ENCODE results near the gene DAAM2.

The DAAM2 gene

GRCh38 chr6:39912446-39912845, 120.3 kb downstream of the DAAM2 start:
- FAIRE-seq, result no peak

DNA sequence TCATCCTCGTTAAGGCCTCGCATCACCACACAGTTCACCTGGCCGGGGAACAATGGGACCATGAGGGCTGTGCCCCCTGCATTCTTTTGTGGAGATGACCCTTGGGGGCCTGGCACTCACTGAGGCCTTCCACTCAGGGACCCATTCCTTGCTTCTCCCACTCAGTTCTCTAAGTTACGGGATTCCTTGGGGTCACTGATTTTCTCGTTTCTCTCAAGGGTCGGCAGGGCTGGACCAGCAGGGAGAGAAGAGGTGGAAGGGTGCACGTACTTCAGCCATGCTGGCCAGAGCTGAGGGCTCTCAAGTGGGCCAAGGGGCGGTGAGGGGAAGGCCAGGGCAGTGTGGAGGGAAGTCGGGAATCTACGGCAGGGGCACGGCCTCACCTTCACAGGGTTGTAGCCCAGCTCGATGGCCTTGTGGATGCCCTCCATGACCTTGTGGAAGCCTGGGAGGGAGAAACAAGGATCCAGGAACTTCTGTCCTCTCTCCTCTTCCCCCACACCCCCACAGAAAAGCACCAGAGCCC, 121.3 kb downstream of the DAAM2 start:
- FAIRE-seq, result no peak

GRCh38 chr6:39914239-39914638, 122.1 kb downstream of the DAAM2 start:
- FAIRE-seq, result no peak

GRCh38 chr6:39915866-39916265, 123.7 kb downstream of the DAAM2 start:
- FAIRE-seq, result no peak

- FAIRE-seq, result no peak
These were observed 125.2 kb downstream of the DAAM2 start for GRCh38 chr6:39917329-39917728.

DNA sequence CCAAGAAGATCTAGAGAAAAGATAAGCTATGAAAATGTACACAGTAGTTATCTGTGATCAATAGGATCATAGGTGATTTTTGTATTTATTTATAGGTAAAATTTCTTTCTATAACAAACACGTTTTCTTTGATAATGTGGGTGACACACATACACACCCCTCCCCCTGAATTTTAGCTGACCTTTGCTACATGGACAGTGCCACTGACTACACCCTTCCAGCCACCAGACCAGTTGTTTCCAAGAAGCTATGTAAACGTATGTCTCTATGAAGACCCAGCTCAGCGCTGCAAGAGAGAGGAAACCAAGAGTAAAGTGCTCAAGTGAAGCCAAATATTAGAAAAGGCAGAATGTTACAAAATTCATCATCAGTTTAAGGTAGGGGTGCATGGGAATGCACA, 125.8 kb downstream of the DAAM2 start:
- FAIRE-seq, result no peak

DNA sequence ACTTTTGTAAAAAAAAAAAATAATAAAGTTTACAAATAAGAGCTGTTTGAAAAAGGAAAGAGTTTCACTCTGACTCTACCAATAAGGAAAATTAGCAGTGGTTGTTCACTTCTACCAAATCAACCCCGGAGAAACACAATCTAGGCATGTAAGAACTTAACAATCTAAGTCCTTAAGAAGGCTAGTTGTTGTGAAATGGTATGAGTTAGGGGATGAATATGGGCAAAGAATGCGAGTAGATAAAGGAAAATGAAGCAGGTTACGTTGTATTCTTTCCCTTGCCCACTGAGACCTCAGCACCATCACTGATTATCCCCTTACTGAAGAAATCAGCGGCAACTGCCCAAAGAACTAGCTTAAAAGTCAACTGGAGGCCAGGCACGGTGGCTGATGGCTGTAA, 126.7 kb downstream of the DAAM2 start:
- FAIRE-seq, result no peak

- no peak for FAIRE-seq
These were observed 128.0 kb downstream of the DAAM2 start for GRCh38 chr6:39920157-39920556.

GRCh38 chr6:39922821-39923220, 130.6 kb downstream of the DAAM2 start:
- no peak for FAIRE-seq

DNA sequence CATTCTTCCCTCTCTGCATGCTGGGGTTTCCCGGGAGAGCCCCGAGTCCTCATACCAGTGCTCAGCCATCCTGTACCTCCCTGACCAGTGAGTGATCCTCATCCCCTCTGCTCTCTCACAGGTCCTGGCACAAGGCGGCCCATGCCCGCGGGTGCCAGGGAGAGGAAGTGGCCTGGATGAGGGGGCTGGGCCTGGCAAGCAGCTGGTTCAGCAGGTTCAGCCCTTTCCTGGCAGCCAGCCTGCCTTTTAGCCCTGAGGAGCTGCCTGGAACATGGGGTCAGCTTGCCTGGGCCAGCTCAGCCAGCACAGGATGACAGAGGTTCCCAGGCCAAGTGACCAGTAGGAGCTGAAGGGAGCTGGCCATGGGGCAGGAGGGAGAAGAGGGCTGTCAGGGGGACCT, 131.2 kb downstream of the DAAM2 start:
- no peak for FAIRE-seq

- FAIRE-seq, result no peak
These were observed 131.7 kb downstream of the DAAM2 start for GRCh38 chr6:39923861-39924260.

GRCh38 chr6:39924283-39924682, 132.1 kb downstream of the DAAM2 start:
- FAIRE-seq, result no peak

DNA sequence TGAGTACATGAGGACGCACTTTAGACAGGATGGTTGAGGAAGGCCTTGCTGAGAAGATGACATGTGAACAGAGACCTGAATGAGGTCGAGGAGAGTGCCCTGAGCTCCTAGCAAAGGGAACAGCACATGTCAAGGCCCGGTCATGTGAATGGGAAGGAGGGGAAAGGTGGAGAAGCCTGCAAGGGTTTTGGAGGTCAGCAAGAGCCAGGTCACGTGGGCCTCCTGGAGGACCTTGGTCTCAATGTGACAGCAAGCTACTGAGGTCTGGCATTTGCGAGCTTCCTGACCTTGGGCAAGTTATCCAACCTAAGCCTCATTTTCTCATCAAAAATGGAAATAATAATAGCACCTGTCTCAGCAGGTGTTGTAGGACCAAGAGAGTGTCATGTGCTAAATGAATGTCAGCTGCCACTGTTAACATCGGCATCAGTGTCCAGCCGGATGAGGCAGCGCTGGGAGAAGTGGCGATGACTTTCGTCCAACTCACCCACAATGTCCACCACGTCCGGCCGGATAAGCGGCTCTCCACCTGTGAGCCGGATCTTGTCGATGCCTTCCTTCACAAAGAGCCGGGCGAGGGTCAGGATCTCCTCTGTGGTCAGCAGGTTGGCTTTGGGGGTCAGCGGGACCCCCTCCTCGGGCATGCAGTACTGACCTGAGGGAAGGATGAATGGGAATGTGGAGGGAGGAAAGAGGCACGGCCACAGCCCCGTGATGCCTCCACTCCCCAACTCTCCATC, 133.2 kb downstream of the DAAM2 start:
- no peak for FAIRE-seq

- FAIRE-seq, result no peak
These were observed 133.7 kb downstream of the DAAM2 start for GRCh38 chr6:39925931-39926290.

GRCh38 chr6:39926668-39927067, 134.5 kb downstream of the DAAM2 start:
- FAIRE-seq, result no peak

DNA sequence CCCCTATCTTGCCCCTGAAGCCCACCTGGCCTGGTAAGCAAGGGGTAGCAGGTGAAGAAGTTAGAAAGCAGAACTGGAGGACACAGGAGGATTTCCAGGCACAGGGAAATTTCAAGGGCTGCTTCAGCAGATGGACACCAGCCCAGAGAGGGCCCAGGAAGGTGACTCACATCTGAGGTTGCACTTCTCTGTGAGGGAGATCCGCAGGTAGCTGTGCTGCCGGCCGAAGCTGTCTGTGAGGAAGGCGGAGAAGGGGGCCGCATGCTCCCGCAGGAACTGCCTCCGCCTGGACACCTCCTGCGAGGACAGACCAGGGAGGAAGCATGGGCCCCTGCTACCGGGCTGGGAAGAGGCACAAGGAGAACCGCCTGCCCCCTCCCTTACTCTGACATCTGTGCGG, 135.0 kb downstream of the DAAM2 start:
- FAIRE-seq, result no peak

- no peak for FAIRE-seq
These were observed 137.0 kb downstream of the DAAM2 start for GRCh38 chr6:39929039-39929732.

DNA sequence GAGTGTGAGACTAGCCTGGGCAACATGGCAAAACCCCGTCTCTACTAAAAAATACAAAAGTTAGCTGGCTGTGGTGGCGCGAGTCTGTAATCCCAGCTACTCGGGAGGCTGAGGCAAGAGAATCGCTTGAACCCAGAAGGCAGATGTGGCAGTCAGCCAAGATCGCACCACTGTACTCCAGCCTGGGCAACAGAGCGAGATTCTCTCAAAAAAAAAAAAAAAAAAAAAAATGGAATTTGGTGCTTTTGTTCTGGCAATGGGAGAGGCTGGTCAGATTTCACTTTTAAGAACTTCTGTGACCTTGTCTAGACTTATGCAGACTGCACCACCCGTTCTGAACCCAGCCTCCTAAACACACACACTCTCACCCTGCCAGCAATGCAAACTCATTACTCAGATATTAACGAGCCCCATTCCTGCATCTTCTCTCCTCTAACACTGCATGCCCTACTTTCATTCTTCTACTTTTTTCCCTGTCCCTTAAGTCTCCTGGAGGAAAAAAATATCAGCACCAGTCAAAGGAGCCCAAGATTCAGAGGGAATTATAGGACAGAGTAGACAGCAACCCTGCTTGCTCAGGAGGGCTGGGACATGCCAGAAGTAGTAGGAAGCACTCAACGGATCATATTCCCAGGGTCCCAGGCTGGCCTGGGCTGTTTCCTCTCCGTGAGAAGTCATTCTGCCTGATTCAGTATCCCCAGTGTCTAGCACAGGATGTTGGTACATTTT, 137.7 kb downstream of the DAAM2 start:
- FAIRE-seq, result no peak

DNA sequence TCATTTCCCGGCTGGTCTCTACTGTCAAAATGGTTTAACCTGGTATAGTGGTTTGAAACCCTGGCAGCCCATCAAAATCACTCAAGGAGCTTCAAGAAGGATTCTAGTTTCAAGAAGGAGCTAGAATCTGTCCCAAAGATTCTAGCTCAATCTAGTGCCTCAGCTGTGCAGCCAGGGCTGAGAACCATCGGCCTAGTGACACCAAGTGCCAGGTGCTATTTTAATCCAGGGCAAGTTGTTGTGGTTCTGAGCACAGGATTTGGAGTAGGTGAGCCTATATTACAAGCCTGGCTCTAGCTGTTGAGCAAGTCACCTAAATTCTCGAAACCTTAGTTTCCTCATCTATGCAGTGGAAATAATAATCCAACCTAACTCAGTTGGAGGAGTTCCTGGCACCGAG, 138.4 kb downstream of the DAAM2 start:
- no peak for FAIRE-seq

GRCh38 chr6:39931607-39932006, 139.4 kb downstream of the DAAM2 start:
- FAIRE-seq, result no peak

DNA sequence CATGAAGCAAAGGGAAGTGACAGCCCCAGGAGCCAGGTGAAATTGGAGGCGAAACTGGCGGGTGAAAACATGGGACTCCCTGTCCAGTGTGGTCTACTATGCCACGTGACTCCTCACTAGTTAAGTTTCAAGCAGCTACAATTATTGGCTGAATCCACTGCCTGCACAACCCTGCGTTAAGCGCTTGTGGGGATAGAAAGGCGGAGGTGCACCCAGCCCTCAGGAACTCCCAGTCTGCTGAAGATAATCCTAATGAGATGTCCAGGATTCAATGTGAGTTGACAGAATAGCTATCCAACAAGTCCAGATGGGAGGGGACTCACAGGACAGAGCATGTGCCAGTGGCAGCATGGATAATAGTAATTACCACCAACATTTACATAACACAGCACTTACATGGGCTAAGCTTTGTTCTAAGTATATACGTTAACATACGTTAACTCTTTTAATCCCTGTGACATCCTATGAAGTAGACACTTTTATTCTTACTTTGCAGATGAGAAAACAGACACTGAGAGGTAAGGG, 140.3 kb downstream of the DAAM2 start:
- FAIRE-seq, result no peak

DNA sequence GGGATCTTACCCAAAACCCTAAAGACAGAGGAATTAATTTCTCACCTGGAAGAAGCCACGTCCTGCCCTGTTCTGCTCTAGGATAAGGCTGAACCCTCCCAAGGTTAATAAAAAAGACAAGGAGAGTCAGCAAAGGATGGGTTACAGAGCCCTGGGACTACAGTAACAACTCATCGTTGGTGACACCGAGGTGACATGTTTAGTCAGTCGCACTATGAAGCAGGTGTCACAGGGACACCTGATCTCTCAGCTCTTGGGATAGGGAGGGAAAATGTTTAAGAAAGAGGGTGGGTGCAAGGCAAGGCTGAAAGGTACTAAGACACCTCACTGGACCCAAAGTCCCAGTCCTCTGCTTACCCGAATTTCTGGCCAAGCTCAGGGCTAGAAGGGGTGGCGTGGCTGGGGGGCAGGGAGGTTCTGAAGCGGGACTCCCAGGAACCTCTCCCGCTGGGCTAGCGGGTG, 141.5 kb downstream of the DAAM2 start:
- no peak for FAIRE-seq

GRCh38 chr6:39934131-39934757, 142.1 kb downstream of the DAAM2 start, which contains the start of gene MOCS1:
Gene MOCS1, minus strand, starts transcription at chr6:39934462. Its CDS starts 45 bp downstream, at chr6:39934417.
- FAIRE-seq, result no peak

All from G401.6 (cell line).